NCI-H1417 (cell line): Measurements from ENCODE around the gene EMX1.

ENCODE experiments used
- DNase-seq, 3 experiments: peaks; one replicate each; lab custom pipeline; 2025; lab: John Stamatoyannopoulos, UW

Gene EMX1

DNA sequence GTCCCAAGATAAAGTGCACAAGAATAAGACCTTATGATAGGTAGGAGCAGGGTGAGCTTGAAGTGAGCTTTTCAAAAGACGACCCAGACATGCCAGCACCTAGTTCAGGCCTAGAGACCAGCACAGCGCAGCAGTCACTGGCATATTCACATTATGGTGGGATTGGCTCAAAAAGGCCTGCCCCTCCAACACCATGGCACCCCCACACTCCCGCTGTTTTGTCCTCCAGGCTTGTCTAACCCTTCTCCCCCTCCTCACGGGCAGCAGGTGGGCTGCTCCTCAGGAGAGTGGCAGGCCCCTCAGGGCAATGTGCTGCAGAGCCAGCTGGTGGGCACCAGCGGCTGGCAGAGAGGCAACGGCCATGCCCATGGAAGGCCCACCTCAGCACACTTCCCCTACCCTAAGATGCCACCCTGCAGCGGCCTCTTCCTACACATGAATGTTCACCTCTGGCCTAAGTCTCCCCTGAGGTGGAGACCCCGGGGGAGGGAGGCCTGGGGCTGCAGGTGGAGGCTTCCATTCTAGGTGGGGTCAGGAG is 25.6 kb downstream of the EMX1 start:
- DNase-seq: no peak

GRCh38 chr2:72943540-72944395 is 26.4 kb downstream of the EMX1 start:
- no peak for DNase-seq

GRCh38 chr2:72944804-72945449 is 27.6 kb downstream of the EMX1 start:
- no peak for DNase-seq

- DNase-seq: no peak
Measured at GRCh38 chr2:72945450-72946019, 28.2 kb downstream of the EMX1 start.

GRCh38 chr2:72946466-72946865 is 29.1 kb downstream of the EMX1 start:
- no peak for DNase-seq

DNA sequence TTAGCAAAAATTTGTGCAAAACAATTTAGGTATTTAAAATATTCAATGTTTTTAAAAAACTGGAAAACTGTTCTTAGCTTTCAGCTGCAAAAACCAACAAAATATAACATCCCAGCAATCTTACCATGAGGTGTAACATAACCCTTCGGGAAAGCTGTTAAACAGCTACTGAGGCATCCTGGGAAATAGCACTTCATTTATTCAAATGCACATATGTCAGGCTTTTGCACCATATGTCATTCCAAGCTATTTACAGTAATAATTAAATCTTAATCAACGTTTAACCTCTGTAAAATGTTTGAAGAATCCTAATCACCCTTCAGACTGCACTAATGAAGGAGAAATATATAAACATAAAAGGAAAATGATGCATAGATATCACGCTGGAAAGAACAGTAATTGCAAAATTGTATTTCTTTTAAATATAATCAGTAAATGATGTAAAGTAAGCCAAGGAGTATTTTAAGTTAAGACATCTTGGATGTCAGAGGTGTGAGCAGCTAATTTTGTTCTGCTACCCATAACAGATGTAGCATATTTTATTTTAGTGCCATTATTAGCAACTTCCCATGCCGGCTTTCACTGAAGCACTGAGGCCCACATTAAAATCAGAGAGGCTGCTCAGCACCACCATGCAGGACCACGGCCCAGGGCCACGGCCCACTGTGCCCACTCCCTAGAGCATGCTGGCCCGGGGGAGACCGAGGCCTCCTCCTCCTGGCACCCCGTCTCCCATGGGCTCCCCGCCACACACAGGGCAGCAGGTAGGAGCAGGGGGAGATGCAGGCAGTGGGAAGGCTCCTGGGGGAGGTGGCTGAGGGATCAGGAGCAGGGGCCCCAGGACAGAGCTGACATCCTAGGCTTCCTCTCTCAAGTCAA is 30.9 kb downstream of the EMX1 start:
- no peak for DNase-seq

- DNase-seq: no peak
Measured at GRCh38 chr2:72949045-72949444, 31.7 kb downstream of the EMX1 start.

DNA sequence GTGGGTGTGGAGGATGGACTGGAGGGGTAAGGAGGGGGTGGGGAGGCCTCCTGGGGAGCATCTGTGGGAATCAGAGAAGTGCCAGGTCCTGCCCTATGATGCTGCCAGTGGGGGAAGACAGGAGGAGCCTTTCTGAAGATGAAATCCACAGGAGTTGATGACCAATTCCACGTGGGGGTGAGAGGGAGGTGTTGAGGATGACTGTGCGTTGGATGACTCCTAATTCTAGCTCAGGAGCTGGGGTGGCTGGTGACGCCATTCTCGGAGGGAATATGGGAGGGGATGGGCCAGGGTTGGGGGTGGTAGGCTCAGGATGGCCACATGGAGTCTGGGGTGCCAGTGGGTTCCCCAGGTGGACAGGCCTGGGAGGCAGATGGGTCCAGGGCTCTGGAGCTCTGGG is 32.3 kb downstream of the EMX1 start:
- no peak for DNase-seq

- no peak for DNase-seq
Measured at GRCh38 chr2:72950558-72951255, 33.4 kb downstream of the EMX1 start.

DNA sequence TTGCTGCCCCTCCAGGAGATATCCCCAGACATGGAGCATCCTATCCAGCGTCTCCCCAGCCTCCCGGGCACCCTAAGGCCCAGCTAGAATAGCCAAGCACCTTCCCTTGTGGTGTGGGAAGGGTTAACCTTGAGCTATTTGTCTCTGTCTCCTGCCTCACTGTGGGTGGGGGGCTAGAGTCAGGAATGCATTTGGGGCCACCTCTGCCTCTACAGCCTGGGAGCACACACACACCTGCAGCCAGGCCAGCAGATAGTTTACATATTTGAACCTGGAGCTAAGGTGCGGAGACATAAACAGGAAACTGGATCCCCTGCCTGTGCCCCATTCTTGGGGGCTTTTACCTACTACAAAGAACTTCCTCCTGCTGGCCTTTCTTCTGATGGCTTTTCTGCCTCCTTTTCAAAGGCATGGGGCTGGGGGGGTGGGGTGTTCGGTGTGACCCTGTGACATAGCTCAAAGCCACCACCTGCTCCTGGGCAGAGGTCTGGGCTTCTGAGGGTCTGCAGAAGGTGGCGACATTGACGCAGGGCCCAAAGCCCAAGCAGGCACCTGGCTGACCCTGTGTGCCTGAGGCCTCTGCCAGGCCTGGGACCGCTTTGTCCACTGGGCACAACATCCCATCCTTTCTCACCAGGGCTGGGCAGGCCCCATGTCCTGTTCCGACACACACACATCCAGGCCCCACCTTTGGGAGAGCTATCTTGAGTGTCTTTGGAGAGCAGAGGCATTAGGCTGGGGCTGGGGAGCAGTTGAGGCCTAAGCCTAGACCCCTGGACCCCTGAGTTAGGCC is 34.2 kb downstream of the EMX1 start:
- DNase-seq: no peak

- DNase-seq: peak in 1 of 3 experiments; percentile 15
Measured at GRCh38 chr2:72952110-72952823, 34.9 kb downstream of the EMX1 start.

- no peak for DNase-seq
Measured at GRCh38 chr2:72952961-72953360, 35.6 kb downstream of the EMX1 start.

DNA sequence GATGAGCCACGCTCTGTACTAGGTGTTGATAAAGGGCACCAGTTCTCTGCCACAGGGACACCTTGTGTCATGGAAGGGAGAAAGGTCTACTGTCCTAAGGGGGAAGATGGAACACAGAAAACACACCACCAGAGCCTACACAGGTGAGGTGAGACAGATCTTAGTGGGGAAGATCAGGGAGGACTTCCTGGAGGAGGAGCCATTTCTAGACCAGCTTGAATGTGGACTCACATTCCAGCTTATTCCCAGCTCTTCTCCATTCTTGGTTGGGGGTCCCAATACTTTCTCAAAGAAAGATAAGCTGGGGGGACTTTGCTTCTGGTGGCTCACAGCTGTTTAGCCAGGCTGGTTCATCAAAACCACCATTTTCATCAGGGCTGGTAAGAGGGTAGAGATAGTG is 36.2 kb downstream of the EMX1 start:
- no peak for DNase-seq

- no peak for DNase-seq
Measured at GRCh38 chr2:72953976-72954375, 36.7 kb downstream of the EMX1 start.

GRCh38 chr2:72954376-72955227 is 37.3 kb downstream of the EMX1 start:
- no peak for DNase-seq

GRCh38 chr2:72955228-72956049 is 38.1 kb downstream of the EMX1 start:
- peak in 1 of 3 experiments; percentile 55 for DNase-seq

DNA sequence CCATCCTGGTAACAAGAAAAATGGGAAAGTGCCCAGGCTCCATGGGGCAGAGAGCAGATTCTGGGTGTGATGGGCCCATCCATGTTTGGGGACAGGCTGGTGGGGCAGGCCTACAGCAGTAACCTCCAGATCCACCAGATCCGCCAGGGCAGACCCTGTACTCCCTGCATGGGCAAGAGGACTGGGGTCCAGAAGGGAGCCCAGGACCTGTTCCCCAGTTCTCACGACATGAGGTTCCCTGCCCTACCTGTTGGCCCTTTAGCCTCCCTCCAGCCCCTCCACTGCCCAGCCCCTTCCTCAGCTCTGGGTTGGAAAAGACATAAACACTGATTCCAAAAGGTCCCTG is 38.7 kb downstream of the EMX1 start:
- no peak for DNase-seq

GRCh38 chr2:72956936-72957335 is 39.6 kb downstream of the EMX1 start:
- no peak for DNase-seq
